PC-3 (cell line): ENCODE data around the gene IZUMO4.

Experiments used
- EZH2 ChIP-seq: fragments of 300-600 bp; sonication (generic); IDR thresholded peaks from one replicate; pipeline ENCODE4 v1.6.1; 2017; ENCODE audit warnings: antibody characterized with exemption, mild to moderate bottlenecking, low read length; ENCODE audit not compliant: unreplicated experiment
- TF ChIP-seq, protein P1 (sequence below): fragments of 300-600 bp; sonication (generic); conservative IDR thresholded peaks from 2 replicates; pipeline ENCODE4 v1.5.1; 2017; ENCODE audit warnings: antibody characterized with exemption, low read depth, mild to moderate bottlenecking, low read length

DNA sequence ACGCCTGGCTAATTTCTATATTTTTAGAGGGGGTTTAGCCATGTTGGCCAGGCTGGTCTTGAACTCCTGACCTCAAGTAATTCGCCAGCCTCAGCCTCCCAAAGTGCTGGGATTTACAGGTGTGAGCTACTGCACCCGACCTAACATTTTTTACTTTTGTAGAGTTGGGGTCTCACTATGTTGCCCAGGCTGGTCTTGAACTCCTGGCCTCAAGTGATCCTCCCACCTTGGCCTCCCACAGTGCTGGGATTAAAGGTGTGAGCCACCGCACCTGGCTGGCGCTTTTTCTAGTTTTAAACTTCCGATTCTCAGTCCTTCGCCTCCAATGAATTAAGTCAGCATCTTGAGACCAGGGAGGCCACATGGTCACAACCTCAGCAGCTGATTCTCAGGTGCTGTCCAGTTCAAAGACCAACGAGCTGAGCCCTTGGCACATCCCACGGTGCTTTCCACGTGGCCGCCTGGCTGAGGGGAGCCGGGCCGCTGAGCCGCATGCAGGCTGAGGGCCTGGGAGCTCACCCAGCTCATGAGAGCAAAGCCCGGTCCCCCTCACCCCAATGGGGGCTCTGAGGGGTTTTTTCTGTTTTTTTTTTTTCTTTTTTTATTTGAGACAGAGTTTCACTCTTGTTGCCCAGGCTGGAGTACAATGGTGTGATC is 45.6 kb downstream of the IZUMO4 start:
- TF ChIP-seq, protein P1, sequence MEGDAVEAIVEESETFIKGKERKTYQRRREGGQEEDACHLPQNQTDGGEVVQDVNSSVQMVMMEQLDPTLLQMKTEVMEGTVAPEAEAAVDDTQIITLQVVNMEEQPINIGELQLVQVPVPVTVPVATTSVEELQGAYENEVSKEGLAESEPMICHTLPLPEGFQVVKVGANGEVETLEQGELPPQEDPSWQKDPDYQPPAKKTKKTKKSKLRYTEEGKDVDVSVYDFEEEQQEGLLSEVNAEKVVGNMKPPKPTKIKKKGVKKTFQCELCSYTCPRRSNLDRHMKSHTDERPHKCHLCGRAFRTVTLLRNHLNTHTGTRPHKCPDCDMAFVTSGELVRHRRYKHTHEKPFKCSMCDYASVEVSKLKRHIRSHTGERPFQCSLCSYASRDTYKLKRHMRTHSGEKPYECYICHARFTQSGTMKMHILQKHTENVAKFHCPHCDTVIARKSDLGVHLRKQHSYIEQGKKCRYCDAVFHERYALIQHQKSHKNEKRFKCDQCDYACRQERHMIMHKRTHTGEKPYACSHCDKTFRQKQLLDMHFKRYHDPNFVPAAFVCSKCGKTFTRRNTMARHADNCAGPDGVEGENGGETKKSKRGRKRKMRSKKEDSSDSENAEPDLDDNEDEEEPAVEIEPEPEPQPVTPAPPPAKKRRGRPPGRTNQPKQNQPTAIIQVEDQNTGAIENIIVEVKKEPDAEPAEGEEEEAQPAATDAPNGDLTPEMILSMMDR = no peak
- no peak for TF ChIP-seq EZH2
